B cell (primary cell): ENCODE measurements around the gene NANOGP8. TPM values are rescaled to one million over a fixed set of nuclear protein-coding genes. Genes with fewer than 3 reads are reported as not detected.

Experiments
- ATAC-seq: fragments of 200-7000 bp; cut with Tn5 transposase; one replicate; pipeline ENCODE4 v1.10.0; 2021; ENCODE audit warnings: low read depth, mild to moderate bottlenecking, moderate number of reproducible peaks, moderate library complexity
- CTCF ChIA-PET: fragments of 350-600 bp; sonication (Branson Sonifier 250); formaldehyde crosslinking; loops from one replicate; lab custom pipeline; 2021; ENCODE audit warnings: antibody characterized with exemption, inconsistent platforms; lab: Charles Lee
- POLR2A ChIA-PET: fragments of 350-600 bp; sonication (Branson Sonifier 250); formaldehyde crosslinking; loops from one replicate; lab custom pipeline; 2021; ENCODE audit warnings: antibody characterized with exemption; lab: Charles Lee
- DNase-seq: peaks from one replicate; pipeline ENCODE4 v3.0.0; 2013
- H2AFZ ChIP-seq: 2 replicates; pipeline ENCODE4 v1.6.1; 2012; ENCODE audit warnings: mild to moderate bottlenecking, low read depth, low read length; ENCODE audit not compliant: insufficient read depth, poor library complexity, severe bottlenecking
- H3K27ac ChIP-seq, 2 donors: 1 replicate in 1 of 2; 2 replicates in 1 of 2; pipeline ENCODE4 v1.5.1; 2012 to 2013; ENCODE audit warnings: low read length in 2 of 2, mild to moderate bottlenecking in 2 of 2, moderate library complexity in 1 of 2
- H3K27me3 ChIP-seq, 4 experiments: fragments of 200-600 bp in 1 of 4; sonication (generic) in 1 of 4; replicated peaks in 1 of 4; 1 replicate in 2 of 4; 2 replicates in 2 of 4; pipeline versions ENCODE4 v1.6.1 to v1.7.0; 2013 to 2016; ENCODE audit warnings: low read length in 3 of 4, mild to moderate bottlenecking in 2 of 4, mixed read lengths in 1 of 4, moderate library complexity in 1 of 4; ENCODE audit not compliant: insufficient read depth in 4 of 4, control insufficient read depth in 3 of 4; ENCODE audit errors: control extremely low read depth in 1 of 4
- H3K36me3 ChIP-seq, 2 experiments: replicated peaks in 1 of 2; 1 replicate in 1 of 2; 2 replicates in 1 of 2; pipeline versions ENCODE4 v1.6.1 to v1.7.1; 2013; ENCODE audit warnings: low read length in 1 of 2; ENCODE audit not compliant: insufficient read depth in 2 of 2, control insufficient read depth in 1 of 2; ENCODE audit errors: control extremely low read depth in 1 of 2, extremely low read depth in 1 of 2
- H3K4me1 ChIP-seq, 2 donors: fragments of 200-600 bp in 1 of 2; sonication (generic) in 1 of 2; 1 replicate in 1 of 2; 2 replicates in 1 of 2; pipeline versions ENCODE4 v1.5.1 to v1.6.1; 2013 to 2017; ENCODE audit warnings: low read length in 2 of 2; ENCODE audit not compliant: control insufficient read depth in 2 of 2, insufficient read depth in 2 of 2
- H3K4me2 ChIP-seq: replicated peaks from 2 replicates; pipeline ENCODE3; 2012; ENCODE audit warnings: mild to moderate bottlenecking, low read depth, low read length; ENCODE audit not compliant: poor library complexity, severe bottlenecking
- H3K4me3 ChIP-seq, 5 experiments: fragments of 200-600 bp in 1 of 5; sonication (generic) in 1 of 5; 1 replicate in 3 of 5; 2 replicates in 2 of 5; pipeline versions ENCODE4 v1.5.1 to v1.7.0; 2011 to 2016; ENCODE audit warnings: low read length in 4 of 5, mild to moderate bottlenecking in 4 of 5, low read depth in 2 of 5, control low read depth in 1 of 5, moderate library complexity in 1 of 5; ENCODE audit not compliant: insufficient read depth in 1 of 5; ENCODE audit errors: control extremely low read depth in 1 of 5, extremely low read depth in 1 of 5
- H3K79me2 ChIP-seq: fragments of 200-600 bp; sonication (generic); one replicate; pipeline ENCODE4 v1.6.0; 2016; ENCODE audit warnings: low read length; ENCODE audit not compliant: control insufficient read depth, insufficient read depth
- H3K9ac ChIP-seq: fragments of 200-600 bp; sonication (generic); 2 replicates; pipeline ENCODE4 v1.6.1; 2017; ENCODE audit warnings: mild to moderate bottlenecking, low read length, moderate library complexity
- H3K9me3 ChIP-seq, 3 donors: one replicate each; pipeline versions ENCODE4 v1.6.1 to v1.7.1; 2013; ENCODE audit warnings: low read length in 2 of 3; ENCODE audit not compliant: control insufficient read depth in 2 of 3, insufficient read depth in 1 of 3; ENCODE audit errors: control extremely low read depth in 1 of 3
- H4K20me1 ChIP-seq: 2 replicates; pipeline ENCODE4 v1.6.0; 2012; ENCODE audit warnings: mild to moderate bottlenecking, low read length; ENCODE audit not compliant: insufficient read depth, control insufficient read depth, poor library complexity, severe bottlenecking
- H3K27ac Mint-ChIP-seq: one replicate; pipeline ENCODE4 v1.8.0; 2021; ENCODE audit warnings: mixed read lengths
- H3K27me3 Mint-ChIP-seq: one replicate; pipeline ENCODE4 v1.8.0; 2021; ENCODE audit warnings: mixed read lengths
- H3K4me1 Mint-ChIP-seq: one replicate; pipeline ENCODE4 v1.8.0; 2021; ENCODE audit warnings: mixed read lengths
- H3K4me3 Mint-ChIP-seq: one replicate; pipeline ENCODE4 v1.8.0; 2021; ENCODE audit warnings: mixed read lengths
- H3K9me3 Mint-ChIP-seq: one replicate; pipeline ENCODE4 v1.8.0; 2022; ENCODE audit warnings: mixed read lengths; ENCODE audit not compliant: insufficient read depth
- EZH2 ChIP-seq: IDR thresholded peaks from 2 replicates; pipeline ENCODE4 v1.6.1; 2012; ENCODE audit warnings: borderline replicate concordance, low read depth, mild to moderate bottlenecking, moderate library complexity, low read length; ENCODE audit not compliant: insufficient read depth, poor library complexity, severe bottlenecking
- WGBS: methylation state at CpG from one replicate; pipeline ENCODE4 v1.1.5; 2013; ENCODE audit warnings: missing lambda C conversion rate; ENCODE audit not compliant: insufficient coverage; 5-methylcytosine and 5-hydroxymethylcytosine counted together
- intact Hi-C: fragments of 100-400 bp; cut with micrococcal nuclease; formaldehyde crosslinking; loops from one replicate; pipeline ENCODE4 v1.10.0; 2022
- polyA plus RNA-seq: library from polyadenylated mRNA; depleted of rRNA; stranded (reverse); fragments of >200 nt; gene quantifications from 2 replicates; pipeline ENCODE4 v1.2.3, GENCODE V29; 2012
- total RNA-seq, 2 donors: library from RNA; stranded (reverse); fragments of 120-200 nt in 1 of 2; gene quantifications; 1 replicate in 1 of 2; 2 replicates in 1 of 2; pipeline versions ENCODE4 v1.2.3 to v1.2.4, GENCODE V29; 2013 to 2022
- TF ChIP-seq, protein P1 (sequence below): fragments of 200-600 bp; IDR thresholded peaks from one replicate; pipeline ENCODE4 v1.8.0; 2022; ENCODE audit warnings: antibody characterized with exemption, mild to moderate bottlenecking

Gene NANOGP8
- total and polyA plus RNA-seq, 2 donors (not counting 1 experiment from before 2014, with no cell fraction given), result 0.18 TPM; not detected in 1

DNA sequence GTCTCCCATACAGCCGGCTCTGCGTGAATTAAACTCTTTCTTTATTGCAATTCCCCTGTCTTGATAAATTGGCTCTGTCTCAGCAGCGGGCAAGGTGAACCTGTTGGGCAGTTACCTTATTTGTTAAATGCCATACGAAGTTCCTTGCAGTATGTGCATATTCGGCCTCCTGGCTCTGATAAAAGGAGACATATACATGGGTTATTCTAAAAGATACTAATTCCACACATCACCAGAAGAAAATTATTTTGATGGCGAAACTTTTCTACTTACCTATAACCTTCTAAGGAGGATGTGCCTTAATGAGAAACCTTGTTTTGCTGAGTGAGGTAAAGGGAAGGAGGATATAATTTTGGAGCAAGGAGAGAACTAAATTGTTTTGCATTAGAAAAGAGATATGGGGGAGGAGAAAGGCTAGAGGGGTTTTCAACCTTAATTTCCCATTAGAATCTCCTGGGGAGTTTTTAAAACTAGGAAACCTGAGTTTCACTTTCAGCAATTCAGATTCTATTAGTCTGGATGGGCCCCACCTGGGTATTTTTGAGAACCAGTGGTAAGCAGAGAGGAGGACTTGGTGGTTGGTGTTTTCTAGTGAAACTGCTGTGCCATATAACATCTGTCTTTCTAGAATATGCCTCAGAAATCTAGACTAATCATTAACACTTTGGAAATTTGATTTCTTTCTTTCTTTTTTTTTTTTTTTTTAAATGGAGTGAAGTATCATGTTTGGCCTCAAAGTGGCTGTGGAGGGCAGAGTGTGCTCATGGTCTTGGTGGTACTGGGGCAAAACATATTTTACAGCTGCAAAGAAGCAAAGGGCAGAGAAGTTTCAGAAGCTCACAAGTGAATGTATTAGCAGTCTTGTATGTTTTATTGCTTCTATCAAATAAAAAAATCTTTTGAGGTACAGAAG is 23.0 kb downstream of the NANOGP8 start:
- Histone ChIP-seq H3K4me2 (no peak overlapping the region), H3K27ac (no peak overlapping the region), H3K9me3 (no peaks in the 10 kb centered on the region), H3K27me3 (peaks cover 0 to 3% (median 0%) of the 10 kb centered on the region in 4 experiments), H3K9ac (no peak overlapping the region), H3K79me2 (no peaks in the 10 kb centered on the region), H4K20me1 (no peaks in the 10 kb centered on the region), H3K36me3 (no peaks in the 10 kb centered on the region), H3K4me1 (no peaks in the 10 kb centered on the region), H3K4me3 (no peak overlapping the region), H2AFZ (no peak overlapping the region)
- Mint-ChIP-seq H3K4me3 (no peak overlapping the region), H3K27me3 (peaks cover 9% of the 10 kb centered on the region), H3K27ac (no peak overlapping the region), H3K4me1 (peaks cover 2% of the 10 kb centered on the region), H3K9me3 (no peaks in the 10 kb centered on the region)
- intact Hi-C loops, result no loop called here
- WGBS, result 100% methylated on average over 2 of the region's 6 CpGs
- TF ChIP-seq EZH2, result no peak
- TF ChIP-seq, protein P1, sequence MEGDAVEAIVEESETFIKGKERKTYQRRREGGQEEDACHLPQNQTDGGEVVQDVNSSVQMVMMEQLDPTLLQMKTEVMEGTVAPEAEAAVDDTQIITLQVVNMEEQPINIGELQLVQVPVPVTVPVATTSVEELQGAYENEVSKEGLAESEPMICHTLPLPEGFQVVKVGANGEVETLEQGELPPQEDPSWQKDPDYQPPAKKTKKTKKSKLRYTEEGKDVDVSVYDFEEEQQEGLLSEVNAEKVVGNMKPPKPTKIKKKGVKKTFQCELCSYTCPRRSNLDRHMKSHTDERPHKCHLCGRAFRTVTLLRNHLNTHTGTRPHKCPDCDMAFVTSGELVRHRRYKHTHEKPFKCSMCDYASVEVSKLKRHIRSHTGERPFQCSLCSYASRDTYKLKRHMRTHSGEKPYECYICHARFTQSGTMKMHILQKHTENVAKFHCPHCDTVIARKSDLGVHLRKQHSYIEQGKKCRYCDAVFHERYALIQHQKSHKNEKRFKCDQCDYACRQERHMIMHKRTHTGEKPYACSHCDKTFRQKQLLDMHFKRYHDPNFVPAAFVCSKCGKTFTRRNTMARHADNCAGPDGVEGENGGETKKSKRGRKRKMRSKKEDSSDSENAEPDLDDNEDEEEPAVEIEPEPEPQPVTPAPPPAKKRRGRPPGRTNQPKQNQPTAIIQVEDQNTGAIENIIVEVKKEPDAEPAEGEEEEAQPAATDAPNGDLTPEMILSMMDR, result no peak
- CTCF ChIA-PET, result no interaction called here
- POLR2A ChIA-PET, result no interaction called here
- no peak for DNase-seq
- no peak for ATAC-seq

DNA sequence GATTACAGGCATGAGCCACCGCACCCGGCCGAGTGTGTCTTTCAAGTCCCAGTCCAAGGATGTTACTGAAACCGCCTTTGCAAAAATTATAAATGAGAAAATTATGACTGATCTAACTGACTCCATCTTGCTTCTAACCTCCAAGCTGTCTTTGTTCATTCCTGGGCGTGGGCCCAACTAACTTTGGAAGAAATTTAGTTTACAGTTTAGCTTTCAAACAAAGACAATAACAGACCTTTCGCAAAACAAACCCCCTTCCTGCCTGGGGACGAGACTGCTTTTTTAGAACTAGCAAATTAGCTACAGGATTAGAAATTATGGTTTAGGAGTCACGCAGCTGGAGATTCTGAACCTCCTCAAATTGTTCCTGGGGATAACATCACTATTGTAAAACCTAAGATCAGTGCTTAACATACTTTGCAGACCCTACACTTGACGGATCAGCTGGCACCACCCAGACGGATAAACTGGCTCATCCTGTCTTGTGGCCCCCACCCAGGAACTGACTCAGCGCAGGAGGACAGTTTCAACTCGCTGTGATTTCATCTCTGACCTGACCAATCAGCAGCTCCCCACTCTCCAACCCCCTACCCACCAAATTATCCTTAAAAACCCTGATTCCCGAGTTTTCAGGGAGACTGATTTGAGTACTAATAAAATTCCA is 23.8 kb downstream of the NANOGP8 start:
- TF ChIP-seq EZH2, result no peak
- TF ChIP-seq, protein P1, result no peak
- no peak overlapping the region for H2AFZ ChIP-seq
- H3K4me1 ChIP-seq, result no peaks in the 10 kb centered on the region
- Mint-ChIP-seq H3K4me3 (no peak overlapping the region), H3K4me1 (peaks cover 2% of the 10 kb centered on the region), H3K27me3 (peaks cover 6% of the 10 kb centered on the region), H3K27ac (no peak overlapping the region), H3K9me3 (no peaks in the 10 kb centered on the region)
- no peak overlapping the region for H3K4me3 ChIP-seq
- no peaks in the 10 kb centered on the region for H3K36me3 ChIP-seq
- no peak overlapping the region for H3K9ac ChIP-seq
- ATAC-seq (no peak), DNase-seq (no peak)
- ChIA-PET POLR2A (no interaction called here), CTCF (no interaction called here)
- no peak overlapping the region for H3K27ac ChIP-seq
- WGBS, result 75% methylated on average over 5 of the region's 13 CpGs
- no peak overlapping the region for H3K4me2 ChIP-seq
- H3K27me3 ChIP-seq, result peaks cover 0 to 3% (median 0%) of the 10 kb centered on the region in 4 experiments
- intact Hi-C loops, result no loop called here
- no peaks in the 10 kb centered on the region for H4K20me1 ChIP-seq
- no peaks in the 10 kb centered on the region for H3K9me3 ChIP-seq
- no peaks in the 10 kb centered on the region for H3K79me2 ChIP-seq
